ENCODE data around the gene CGB2. TPM values are rescaled to one million over a fixed set of nuclear protein-coding genes. Genes with fewer than 3 reads are reported as not detected.

Gene CGB2
- total RNA-seq, 2 donors from 2014 or later, result not detected

GRCh38 chr19:49014123-49014869, 17.4 kb upstream of the CGB2 start:
- H3K36me3 ChIP-seq, result peaks cover 42% of the 10 kb centered on the region
- H3K27me3 ChIP-seq, result no peaks in the 10 kb centered on the region
- H3K4me3 ChIP-seq, result no peak overlapping the region
- H3K9me3 ChIP-seq, result no peaks in the 10 kb centered on the region
- no peak for TF ChIP-seq CTCF (IDR thresholded peaks at IDR 0.05)
- H3K27ac ChIP-seq, result no peak overlapping the region
- DNase-seq (ENCODE audit: low spot score), result no peak
- H3K4me1 ChIP-seq, result peaks cover 0 to 22% of the 10 kb centered on the region in 2 donors

- peaks cover 0 to 27% of the 10 kb centered on the region in 2 donors for H3K4me1 ChIP-seq
- H3K27me3 ChIP-seq, result no peaks in the 10 kb centered on the region
- peaks cover 37% of the 10 kb centered on the region for H3K36me3 ChIP-seq
- H3K27ac ChIP-seq, result no peak overlapping the region
- no peak for DNase-seq (ENCODE audit: low spot score)
- H3K4me3 ChIP-seq, result no peak overlapping the region
- no peak for TF ChIP-seq CTCF (IDR thresholded peaks at IDR 0.05)
- H3K9me3 ChIP-seq, result no peaks in the 10 kb centered on the region
These were observed 16.8 kb upstream of the CGB2 start for GRCh38 chr19:49014870-49015255.

- Histone ChIP-seq H3K4me1 (peaks cover 0 to 27% of the 10 kb centered on the region in 2 donors), H3K4me3 (no peak overlapping the region), H3K9me3 (no peaks in the 10 kb centered on the region), H3K27me3 (no peaks in the 10 kb centered on the region), H3K27ac (no peak overlapping the region), H3K36me3 (peaks cover 26% of the 10 kb centered on the region)
- DNase-seq (ENCODE audit: low spot score), result no peak
- no peak for TF ChIP-seq CTCF (IDR thresholded peaks at IDR 0.05)
These were observed 15.4 kb upstream of the CGB2 start for GRCh38 chr19:49016067-49016839.

- no peaks in the 10 kb centered on the region for H3K9me3 ChIP-seq
- no peak for DNase-seq (ENCODE audit: low spot score)
These were observed 14.5 kb upstream of the CGB2 start, which contains the start of gene LHB for GRCh38 chr19:49017041-49017665. Gene LHB, minus strand, starts transcription at chr19:49017091. Its CDS starts 10 bp downstream, at chr19:49017081.

More at GRCh38 chr19:49017041-49017665, 14.5 kb upstream of the CGB2 start, which contains the start of gene LHB:
- H3K27me3 ChIP-seq, result no peaks in the 10 kb centered on the region
- peaks cover 17% of the 10 kb centered on the region for H3K36me3 ChIP-seq
- H3K4me1 ChIP-seq, result peaks cover 0 to 27% of the 10 kb centered on the region in 2 donors
- TF ChIP-seq CTCF (IDR thresholded peaks at IDR 0.05), result no peak
- peak within 1 kb of the TSS; percentile 36 to 55 for H3K4me3 ChIP-seq
- H3K27ac ChIP-seq, result peak within 1 kb of the TSS in 1 of 2 donors; percentile 3

Data from right atrium auricular region (tissue), 2 donors.